Right renal pelvis (tissue), 4 donors: ENCODE results near the gene ABCB8. TPM values are rescaled to one million over a fixed set of nuclear protein-coding genes. Genes with fewer than 3 reads are reported as not detected.
"Not testable (repeated sequence)": the region's sequence is repeated elsewhere in the genome, so short reads cannot be mapped to it uniquely, and the experiment has no call there.

Experiments
- DNase-seq, 4 donors: peaks; one replicate each; pipeline ENCODE4 v3.0.0-alpha.2; 2013; ENCODE audit warnings: low read depth in 4 of 4, low spot score in 3 of 4, missing footprints in 1 of 4
- polyA plus RNA-seq, 4 donors: library from polyadenylated mRNA; unstranded; fragments of 120-200 nt; gene quantifications; one replicate each; pipeline ENCODE4 v1.2.1, GENCODE V29; 2013; ENCODE audit not compliant: insufficient read length in 4 of 4

The ABCB8 gene
- polyA plus RNA-seq, 4 donors, result 18.7 to 23.7 (median 21.3) TPM

DNA sequence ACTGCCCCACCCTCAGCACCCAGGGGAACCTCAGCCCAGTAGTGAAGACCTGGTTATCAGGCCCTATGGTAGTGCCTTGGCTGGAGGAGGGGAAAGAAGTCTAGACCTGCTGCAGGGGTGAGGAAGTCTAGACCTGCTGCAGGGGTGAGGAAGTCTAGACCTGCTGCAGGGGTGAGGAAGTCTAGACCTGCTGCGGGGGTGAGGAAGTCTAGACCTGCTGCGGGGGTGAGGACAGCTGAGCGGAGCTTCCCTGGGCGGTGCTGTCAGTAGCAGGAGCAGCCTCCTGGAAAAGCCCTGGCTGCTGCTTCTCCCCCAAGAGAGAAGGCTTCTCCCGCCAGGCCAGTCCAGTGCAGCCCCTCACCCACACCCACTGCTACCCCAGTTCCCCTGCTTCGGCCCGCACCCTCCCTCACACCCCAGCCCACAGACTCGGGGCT, 31.2 kb upstream of the ABCB8 start:
- no peak for DNase-seq

- DNase-seq, result no peak
These were observed 30.4 kb upstream of the ABCB8 start for GRCh38 chr7:150997817-150998216.

GRCh38 chr7:150998341-150998740, 29.9 kb upstream of the ABCB8 start:
- DNase-seq, result no peak

- no peak for DNase-seq
These were observed 29.2 kb upstream of the ABCB8 start for GRCh38 chr7:150999001-150999400.

DNA sequence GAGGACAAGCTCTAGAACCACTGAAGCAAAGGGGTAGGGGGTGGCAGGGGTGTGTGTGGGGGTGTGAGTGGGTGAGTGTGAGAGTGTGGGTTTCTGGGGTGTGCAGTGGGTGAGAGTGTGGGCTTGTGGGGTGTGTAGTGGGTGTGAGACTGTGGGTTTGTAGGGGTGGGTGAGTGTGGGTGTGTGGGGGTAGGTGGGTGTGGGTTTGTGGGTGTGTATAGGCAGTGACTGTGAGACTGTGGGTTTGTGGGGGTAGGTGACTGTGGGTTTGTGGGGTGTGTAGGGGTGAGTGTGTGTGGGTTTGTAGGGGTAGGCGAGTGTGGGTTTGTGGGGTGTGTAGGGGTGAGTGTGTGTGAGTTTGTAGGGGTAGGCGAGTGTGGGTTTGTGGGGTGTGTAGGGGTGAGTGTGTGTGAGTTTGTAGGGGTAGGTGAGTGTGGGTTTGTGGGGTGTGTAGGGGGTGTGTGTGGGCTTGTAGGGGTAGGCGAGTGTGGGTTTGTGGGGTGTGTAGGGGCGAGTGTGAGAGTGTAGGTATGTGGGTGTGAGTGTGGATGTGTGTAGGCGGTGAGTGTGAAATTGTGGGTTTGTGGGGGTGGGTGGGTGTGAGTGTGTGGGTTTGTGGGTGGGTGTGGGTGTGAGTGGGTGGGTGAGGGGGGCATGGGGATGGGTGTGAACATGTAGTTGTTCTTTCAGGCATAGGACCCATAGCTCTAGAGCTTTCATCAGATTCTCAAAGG, 28.6 kb upstream of the ABCB8 start:
- DNase-seq, result no peak

GRCh38 chr7:151000897-151001495, 27.3 kb upstream of the ABCB8 start:
- DNase-seq, result no peak

- DNase-seq, result no peak
These were observed 26.7 kb upstream of the ABCB8 start for GRCh38 chr7:151001546-151001945.

- DNase-seq, result no peak
These were observed 24.7 kb upstream of the ABCB8 start for GRCh38 chr7:151003572-151003971.

- DNase-seq, result no peak
These were observed 22.7 kb upstream of the ABCB8 start for GRCh38 chr7:151005566-151005965.

DNA sequence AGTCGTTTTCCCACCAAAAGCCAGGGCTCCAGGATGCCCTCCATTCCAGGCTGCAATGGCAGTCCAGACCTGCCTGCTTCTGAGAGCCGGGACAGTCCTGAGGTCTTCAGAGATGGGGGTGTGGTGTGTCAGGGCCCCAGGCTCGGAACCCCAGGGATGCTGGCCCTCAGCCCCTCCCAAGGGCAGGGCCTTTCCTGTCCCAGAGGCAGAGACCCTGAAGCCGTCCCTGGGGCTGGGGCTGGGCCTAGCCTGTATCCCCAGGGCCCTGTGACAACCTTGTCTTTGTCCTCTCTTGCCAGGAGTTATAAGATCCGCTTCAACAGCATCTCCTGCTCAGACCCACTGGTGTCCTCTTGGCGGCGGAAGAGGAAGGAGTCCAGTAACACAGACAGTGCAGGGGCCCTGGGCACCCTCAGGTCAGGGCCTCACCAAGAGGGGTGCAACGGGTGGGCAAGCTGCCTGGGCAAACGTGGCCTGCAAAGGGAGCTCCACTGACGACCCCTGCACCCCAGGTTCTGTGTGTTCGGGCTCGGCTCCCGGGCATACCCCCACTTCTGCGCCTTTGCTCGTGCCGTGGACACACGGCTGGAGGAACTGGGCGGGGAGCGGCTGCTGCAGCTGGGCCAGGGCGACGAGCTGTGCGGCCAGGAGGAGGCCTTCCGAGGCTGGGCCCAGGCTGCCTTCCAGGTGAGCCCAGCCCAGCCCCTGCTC, 21.5 kb upstream of the ABCB8 start:
- DNase-seq, result no peak

DNA sequence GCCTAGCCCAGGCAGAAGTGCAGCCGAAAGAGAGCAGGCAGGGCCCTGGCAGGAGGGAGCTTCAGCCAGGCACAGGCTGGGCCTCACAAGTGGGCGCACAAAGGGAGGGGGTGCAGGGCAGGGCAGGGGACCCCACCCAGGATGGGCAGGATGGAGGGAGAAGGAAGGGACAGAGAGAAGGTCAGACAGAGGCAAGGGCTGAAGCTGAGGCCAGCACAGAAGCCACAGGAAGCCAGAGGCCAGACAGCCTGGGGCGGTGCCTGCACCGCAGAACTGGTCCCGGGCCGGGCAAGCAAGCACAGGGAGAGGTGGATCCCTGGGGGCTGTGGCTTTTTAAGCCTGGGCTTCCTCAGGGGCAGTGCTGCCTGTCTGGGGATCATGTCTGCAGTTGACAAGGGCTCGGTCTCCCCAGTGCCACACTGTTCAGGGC, 20.8 kb upstream of the ABCB8 start:
- DNase-seq, result no peak

GRCh38 chr7:151008143-151008510, 20.1 kb upstream of the ABCB8 start:
- DNase-seq, result no peak

- DNase-seq, result no peak
These were observed 19.5 kb upstream of the ABCB8 start for GRCh38 chr7:151008511-151009323.

- DNase-seq, result no peak
These were observed 18.8 kb upstream of the ABCB8 start for GRCh38 chr7:151009327-151010036.

DNA sequence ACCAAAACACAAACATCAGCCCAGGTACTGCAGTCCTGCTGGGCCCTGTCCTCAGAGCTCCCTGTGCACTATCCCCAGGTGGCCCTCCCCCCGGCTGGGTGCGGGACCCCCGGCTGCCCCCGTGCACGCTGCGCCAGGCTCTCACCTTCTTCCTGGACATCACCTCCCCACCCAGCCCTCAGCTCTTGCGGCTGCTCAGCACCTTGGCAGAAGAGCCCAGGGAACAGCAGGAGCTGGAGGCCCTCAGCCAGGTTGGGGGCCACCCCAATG, 18.3 kb upstream of the ABCB8 start:
- no peak for DNase-seq

GRCh38 chr7:151010307-151011096, 17.7 kb upstream of the ABCB8 start:
- no peak for DNase-seq

- no peak for DNase-seq
These were observed 17.2 kb upstream of the ABCB8 start for GRCh38 chr7:151011097-151011409.

DNA sequence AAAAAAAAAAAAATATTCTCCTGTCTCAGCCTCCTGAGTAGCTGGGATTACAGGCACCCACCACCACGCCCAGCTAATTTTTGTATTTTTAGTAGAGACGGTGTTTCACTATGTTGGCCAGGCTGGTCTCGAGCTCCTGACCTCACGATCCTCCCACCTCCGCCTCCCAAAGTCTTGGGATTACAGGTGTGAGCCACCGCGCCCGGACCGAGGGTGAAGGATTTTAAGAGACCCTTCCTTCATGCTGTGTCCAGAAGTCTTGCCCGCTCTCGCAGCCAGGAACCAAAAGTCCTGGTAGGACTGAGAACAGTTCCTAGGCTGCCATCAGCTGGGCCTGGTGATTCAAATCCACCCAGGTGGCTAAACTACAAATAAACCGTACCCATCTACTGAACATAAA, 16.6 kb upstream of the ABCB8 start:
- DNase-seq, result not testable (repeated sequence)

- DNase-seq, result no peak
These were observed 16.1 kb upstream of the ABCB8 start for GRCh38 chr7:151012031-151012692.
